ENCODE measurements around the gene CCR3.

The CCR3 gene

GRCh38 chr3:46222435-46223161, 19.7 kb upstream of the CCR3 start:
- Mint-ChIP-seq H3K36me3 (ENCODE audit: low read depth) (no peaks in the 10 kb centered on the region), H3K4me3 (no peak overlapping the region), H3K9me3 (peaks cover 14% of the 10 kb centered on the region), H3K27ac (no peak overlapping the region), H3K27me3 (ENCODE audit: low read depth) (peaks cover 16% of the 10 kb centered on the region), H3K4me1 (no peaks in the 10 kb centered on the region)
- TF ChIP-seq CTCF (IDR thresholded peaks at IDR 0.05; ENCODE audit: unreplicated experiment in 3 of 3) = no peak

GRCh38 chr3:46228260-46229242, 13.7 kb upstream of the CCR3 start:
- Mint-ChIP-seq H3K9me3 (peaks cover 8% of the 10 kb centered on the region), H3K36me3 (ENCODE audit: low read depth) (no peaks in the 10 kb centered on the region), H3K4me1 (no peaks in the 10 kb centered on the region), H3K27ac (no peak overlapping the region), H3K4me3 (no peak overlapping the region), H3K27me3 (ENCODE audit: low read depth) (peaks cover 12% of the 10 kb centered on the region)
- no peak for TF ChIP-seq CTCF (IDR thresholded peaks at IDR 0.05; ENCODE audit: unreplicated experiment in 3 of 3)

- TF ChIP-seq CTCF (IDR thresholded peaks at IDR 0.05; ENCODE audit: unreplicated experiment in 3 of 3) = no peak
- Mint-ChIP-seq H3K9me3 (peaks cover 6% of the 10 kb centered on the region), H3K4me1 (no peaks in the 10 kb centered on the region), H3K4me3 (no peak overlapping the region), H3K36me3 (ENCODE audit: low read depth) (no peaks in the 10 kb centered on the region), H3K27ac (no peak overlapping the region), H3K27me3 (ENCODE audit: low read depth) (peaks cover 13% of the 10 kb centered on the region)
Observed at GRCh38 chr3:46231323-46231722, 10.9 kb upstream of the CCR3 start.

- Mint-ChIP-seq H3K4me1 (no peaks in the 10 kb centered on the region), H3K4me3 (no peak overlapping the region), H3K27ac (no peak overlapping the region), H3K27me3 (ENCODE audit: low read depth) (peaks cover 11% of the 10 kb centered on the region), H3K9me3 (no peaks in the 10 kb centered on the region), H3K36me3 (ENCODE audit: low read depth) (no peaks in the 10 kb centered on the region)
- no peak for TF ChIP-seq CTCF (IDR thresholded peaks at IDR 0.05; ENCODE audit: unreplicated experiment in 3 of 3)
Observed at GRCh38 chr3:46233194-46233593, 9.1 kb upstream of the CCR3 start.

GRCh38 chr3:46235425-46235824, 6.8 kb upstream of the CCR3 start:
- H3K4me1 Mint-ChIP-seq = no peaks in the 10 kb centered on the region
- H3K36me3 Mint-ChIP-seq (ENCODE audit: low read depth) = no peaks in the 10 kb centered on the region
- no peak overlapping the region for H3K27ac Mint-ChIP-seq

More at GRCh38 chr3:46235425-46235824, 6.8 kb upstream of the CCR3 start:
- Mint-ChIP-seq H3K27me3 (ENCODE audit: low read depth) (peaks cover 23% of the 10 kb centered on the region), H3K4me3 (no peak overlapping the region), H3K9me3 (no peaks in the 10 kb centered on the region)
- no peak for TF ChIP-seq CTCF (IDR thresholded peaks at IDR 0.05; ENCODE audit: unreplicated experiment in 3 of 3)

Data from nephron (organoid).